ENCODE results near the gene ACVR1.

Gene ACVR1

DNA sequence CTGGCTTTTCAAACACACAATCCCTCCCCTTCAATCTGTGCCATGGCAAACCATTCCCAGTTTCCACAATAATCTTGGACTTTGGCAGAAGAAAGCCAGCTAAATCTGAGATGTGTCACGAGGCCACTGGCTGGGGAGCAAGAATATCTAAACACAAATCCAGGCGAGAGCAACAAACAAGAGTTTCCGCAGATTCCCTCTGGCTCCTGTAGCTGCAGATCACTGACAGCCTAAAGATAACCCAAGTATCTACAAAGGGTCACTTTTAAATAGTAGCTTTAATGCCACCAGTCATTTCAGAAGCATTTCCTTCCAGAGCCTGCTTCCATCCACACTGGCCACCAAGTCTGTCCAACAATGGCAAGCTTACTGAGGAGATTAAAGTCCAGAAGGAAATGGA lies 86.9 kb downstream of the ACVR1 start:
- TF ChIP-seq, protein P1, sequence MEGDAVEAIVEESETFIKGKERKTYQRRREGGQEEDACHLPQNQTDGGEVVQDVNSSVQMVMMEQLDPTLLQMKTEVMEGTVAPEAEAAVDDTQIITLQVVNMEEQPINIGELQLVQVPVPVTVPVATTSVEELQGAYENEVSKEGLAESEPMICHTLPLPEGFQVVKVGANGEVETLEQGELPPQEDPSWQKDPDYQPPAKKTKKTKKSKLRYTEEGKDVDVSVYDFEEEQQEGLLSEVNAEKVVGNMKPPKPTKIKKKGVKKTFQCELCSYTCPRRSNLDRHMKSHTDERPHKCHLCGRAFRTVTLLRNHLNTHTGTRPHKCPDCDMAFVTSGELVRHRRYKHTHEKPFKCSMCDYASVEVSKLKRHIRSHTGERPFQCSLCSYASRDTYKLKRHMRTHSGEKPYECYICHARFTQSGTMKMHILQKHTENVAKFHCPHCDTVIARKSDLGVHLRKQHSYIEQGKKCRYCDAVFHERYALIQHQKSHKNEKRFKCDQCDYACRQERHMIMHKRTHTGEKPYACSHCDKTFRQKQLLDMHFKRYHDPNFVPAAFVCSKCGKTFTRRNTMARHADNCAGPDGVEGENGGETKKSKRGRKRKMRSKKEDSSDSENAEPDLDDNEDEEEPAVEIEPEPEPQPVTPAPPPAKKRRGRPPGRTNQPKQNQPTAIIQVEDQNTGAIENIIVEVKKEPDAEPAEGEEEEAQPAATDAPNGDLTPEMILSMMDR (conservative IDR thresholded peaks at IDR 0.05; ENCODE audit: low read length): no peak
- no peak overlapping the region for H3K4me3 ChIP-seq (ENCODE audit: low read length)

DNA sequence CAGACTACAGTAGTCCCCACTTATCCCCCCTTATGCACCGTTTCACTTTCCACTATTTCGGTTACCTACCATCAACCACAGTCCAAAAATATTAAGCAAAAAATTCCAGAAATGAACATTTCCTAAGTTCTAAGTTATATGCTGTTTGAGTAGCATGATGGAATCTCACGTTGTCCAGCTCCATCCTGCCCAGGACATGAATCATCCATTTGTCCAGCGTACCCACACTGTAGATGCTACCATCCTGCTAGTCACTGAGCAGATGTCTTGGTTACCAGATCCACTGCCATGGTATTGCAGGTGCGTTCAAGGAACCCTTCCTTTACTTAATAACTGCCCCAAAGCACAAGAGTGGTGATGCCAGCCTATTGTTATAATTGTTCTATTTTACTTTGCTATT lies 87.9 kb downstream of the ACVR1 start:
- TF ChIP-seq, protein P1 (conservative IDR thresholded peaks at IDR 0.05; ENCODE audit: low read length): no peak
- no peak overlapping the region for H3K4me3 ChIP-seq (ENCODE audit: low read length)
- DNase-seq (ENCODE audit: low read depth): no peak

More for the DNA sequence above, 86.9 kb downstream of the ACVR1 start:
- no peak for DNase-seq (ENCODE audit: low read depth)

DNA sequence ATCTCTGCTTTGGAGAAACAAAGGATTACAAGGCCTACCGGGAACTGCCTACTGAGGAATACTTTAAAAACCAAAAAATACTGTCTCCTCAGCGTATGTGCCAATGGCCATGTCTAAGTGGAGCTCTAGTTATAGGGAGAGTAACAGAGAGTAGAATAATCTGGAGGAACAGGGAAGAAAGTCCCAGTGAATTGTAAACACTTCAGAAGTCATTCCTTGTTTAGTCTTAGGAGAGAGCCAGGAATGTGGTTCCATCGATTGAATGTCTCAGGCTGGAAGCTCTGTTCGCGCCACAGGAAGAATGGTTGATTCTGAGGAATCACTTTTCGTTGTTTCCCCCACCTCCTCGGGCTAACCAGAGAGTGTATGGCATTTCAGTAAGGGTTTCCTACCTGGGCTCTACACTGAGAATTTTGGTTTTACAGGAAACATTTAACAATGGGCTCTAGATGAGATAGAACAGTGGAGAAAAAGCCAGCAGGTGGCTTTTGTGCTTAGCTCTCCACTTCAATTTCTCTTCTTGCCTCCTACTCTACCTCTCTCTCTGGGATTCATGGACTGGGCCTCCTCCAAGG lies 88.7 kb downstream of the ACVR1 start:
- no peak overlapping the region for H3K4me3 ChIP-seq (ENCODE audit: low read length)
- no peak for DNase-seq (ENCODE audit: low read depth)
- TF ChIP-seq, protein P1 (conservative IDR thresholded peaks at IDR 0.05; ENCODE audit: low read length): no peak

DNA sequence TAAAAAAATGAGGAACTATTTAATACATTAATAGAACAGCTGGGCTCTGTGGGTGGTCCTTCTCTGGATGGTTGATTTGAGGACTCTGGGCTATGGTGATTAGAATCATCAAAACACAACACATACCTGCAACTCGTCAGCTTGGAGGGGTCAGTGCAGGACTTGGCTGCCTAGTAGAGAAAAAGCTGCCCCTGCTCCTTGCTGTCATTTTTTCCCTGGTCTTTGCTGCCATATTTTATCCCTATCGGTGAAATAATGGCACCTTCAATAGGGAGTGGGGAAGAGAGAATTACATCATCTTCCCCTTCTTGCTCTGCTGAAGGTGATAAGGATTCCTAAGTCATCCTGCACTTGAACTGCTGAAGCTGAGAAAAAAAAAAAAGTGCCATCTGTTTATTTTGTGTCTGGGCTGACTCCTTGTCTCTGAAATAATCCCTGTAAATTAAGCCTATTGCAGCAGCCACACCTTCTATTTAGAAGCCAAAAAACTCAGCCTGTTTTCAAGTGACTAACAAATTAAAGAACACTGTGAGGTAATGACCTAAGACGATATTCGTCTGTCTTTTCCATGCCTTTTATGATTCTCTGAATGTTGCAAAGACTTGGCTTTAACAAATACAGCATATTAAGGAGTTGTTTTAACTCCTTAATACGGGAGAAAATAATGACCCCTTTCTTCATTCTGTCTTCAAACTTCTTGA lies 89.3 kb downstream of the ACVR1 start:
- TF ChIP-seq, protein P1 (conservative IDR thresholded peaks at IDR 0.05; ENCODE audit: low read length): no peak
- no peak for DNase-seq (ENCODE audit: low read depth)
- no peak overlapping the region for H3K4me3 ChIP-seq (ENCODE audit: low read length)

DNA sequence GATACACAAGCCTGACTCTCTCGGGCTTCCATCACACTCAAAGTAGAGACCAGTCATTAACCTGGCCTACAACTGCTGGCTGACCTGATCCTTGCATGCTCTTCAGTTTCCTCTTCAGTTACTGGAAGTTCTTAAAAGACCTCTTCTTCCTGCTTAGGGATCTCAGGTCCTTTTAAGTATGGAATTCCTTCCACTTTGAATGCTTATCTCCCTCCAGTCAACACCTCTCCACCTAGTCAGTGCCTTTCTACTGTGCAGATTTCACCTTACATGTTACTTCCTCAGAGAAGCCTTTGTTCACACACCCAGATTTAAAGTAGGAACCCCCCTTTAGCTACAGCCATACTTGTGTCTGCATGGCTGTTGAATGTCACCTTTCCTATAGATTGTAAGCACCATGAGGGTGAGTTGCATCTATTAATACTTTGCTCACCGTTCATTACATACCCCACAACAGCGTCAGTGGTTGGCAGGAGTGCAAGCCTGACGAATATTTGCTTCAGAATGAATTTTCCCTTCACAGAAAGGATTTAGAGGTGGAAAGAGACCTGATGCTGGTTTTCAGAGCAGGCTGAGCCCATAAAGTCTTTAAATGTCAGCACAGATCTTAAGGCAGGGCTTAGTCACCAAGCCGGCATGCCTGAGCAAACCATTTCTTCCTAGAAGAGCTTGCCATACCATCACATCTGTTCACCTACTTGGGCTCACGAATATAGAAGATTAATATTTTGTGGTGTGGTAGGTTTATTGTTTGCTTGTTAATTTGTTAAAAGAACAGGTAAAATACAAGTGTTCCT lies 90.1 kb downstream of the ACVR1 start:
- TF ChIP-seq, protein P1 (conservative IDR thresholded peaks at IDR 0.05; ENCODE audit: low read length): no peak
- H3K4me3 ChIP-seq (ENCODE audit: low read length): no peak overlapping the region
- no peak for DNase-seq (ENCODE audit: low read depth)

DNA sequence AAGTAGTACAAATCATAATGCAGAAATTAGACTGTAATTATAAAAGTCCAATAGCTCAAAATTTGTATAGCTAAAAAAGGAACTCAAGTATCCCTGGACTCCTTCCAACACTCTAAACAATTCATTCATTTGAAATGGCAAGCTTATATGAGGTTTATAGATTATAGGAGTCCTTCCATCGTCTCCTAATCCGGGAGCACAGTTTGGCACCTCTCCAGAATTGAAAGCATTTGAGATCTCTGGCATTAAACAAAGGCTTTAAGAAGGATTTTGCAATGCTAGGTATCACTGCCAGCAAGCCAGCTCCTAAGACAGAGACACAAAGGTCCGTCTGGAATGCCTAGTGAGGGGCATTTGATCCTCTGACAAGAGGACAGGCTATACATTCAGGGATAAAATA lies 90.9 kb downstream of the ACVR1 start:
- no peak overlapping the region for H3K4me3 ChIP-seq (ENCODE audit: low read length)
- DNase-seq (ENCODE audit: low read depth): peak; percentile 37
- TF ChIP-seq, protein P1 (conservative IDR thresholded peaks at IDR 0.05; ENCODE audit: low read length): no peak

Data from AG10803 (cell line).